COLO668 (cell line): ENCODE data around the gene RASAL3.

Experiments
- DNase-seq: peaks from one replicate; lab custom pipeline; 2025; ENCODE audit not compliant: unreplicated experiment; lab: John Stamatoyannopoulos, UW

The RASAL3 gene

DNA sequence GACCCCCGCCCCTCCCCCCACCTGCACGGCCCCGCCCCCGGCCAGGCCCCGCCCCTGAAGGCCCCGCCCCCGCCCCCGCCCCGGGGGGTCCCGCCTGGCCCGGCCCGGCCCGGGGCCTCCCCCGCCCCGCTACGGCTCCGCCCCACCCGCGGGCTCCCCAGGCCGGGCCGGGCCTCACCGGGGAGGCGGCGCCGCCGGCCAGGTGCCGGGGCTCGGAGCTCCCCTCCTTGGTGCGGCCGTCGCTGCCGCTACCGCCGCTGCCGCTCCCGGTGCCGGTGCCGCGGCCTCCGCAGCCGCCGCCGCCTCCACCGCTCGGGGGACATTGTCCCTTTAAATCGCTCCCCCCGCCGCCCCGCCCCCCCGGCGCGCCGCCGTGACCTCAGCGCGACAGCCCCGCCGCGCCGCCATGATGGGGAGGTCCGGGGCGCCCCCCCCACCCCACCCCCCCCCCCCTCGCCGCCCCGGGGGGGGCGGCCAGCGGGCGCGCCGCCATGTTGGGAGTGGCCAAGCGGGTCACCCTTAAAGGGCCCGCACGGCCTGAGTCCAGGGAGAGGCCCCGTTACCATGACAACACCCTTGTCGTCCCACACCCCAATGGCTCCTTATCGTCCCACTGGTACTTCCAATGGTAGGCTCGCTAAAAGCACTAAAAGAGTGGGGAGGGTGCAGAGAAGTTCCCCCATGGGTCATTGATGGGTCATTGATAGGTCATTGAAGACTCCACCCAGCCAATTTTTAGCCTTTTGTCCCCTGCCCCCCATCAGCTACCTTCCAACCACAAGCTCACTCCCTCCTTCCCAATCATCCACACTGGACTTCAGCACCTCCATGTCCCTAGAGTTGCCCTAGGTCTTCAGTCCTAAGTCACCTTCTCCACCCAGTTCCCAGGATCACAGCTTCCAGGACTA lies 14.5 kb downstream of the RASAL3 start, which contains the start of gene WIZ:
TSS of gene WIZ (minus strand) at position 337 of the 908 bp plus-strand sequence. CDS start 1,649 bp downstream, outside the sequence.
- DNase-seq, result peak; percentile 73

DNA sequence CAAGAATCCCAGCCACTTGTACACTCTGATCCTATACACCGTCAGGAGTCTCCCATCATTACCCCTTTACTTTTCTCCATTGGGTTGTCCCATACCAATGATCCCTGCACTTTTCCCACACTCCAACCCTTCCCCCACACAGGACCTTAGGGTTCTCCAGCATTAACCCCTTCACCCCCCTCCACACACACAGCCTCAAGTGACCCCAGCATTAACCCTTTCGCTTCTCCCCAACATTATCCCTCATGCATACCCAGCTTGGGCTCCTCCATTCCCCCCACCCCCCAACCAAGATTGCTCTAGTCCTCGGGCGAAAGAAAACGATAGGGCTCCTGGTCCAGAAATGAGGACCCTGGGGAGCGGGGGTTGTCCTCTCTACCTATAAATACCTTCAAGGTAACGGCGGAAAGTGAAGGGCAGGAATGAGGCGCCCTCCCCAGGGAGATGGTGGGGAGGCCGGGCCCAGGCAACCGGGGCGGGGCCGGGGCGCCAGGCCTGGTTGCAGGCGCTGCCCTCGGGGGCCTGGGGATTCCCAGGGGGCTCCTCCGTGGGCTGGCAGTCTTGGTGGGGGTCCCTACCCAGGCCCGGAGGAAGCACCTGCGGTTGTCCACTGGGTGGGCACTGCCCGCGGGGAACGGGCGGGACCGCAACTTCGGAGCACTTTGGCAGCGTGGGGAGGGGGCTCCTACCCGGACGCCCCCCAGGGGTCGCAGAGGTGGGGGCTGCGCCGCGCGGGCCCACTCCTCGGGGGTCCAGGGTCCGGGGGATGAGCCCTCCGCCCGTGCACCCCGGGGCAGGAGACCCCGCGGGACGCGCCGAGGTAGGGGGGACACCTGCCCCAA lies 15.3 kb downstream of the RASAL3 start:
- DNase-seq, result no peak

DNA sequence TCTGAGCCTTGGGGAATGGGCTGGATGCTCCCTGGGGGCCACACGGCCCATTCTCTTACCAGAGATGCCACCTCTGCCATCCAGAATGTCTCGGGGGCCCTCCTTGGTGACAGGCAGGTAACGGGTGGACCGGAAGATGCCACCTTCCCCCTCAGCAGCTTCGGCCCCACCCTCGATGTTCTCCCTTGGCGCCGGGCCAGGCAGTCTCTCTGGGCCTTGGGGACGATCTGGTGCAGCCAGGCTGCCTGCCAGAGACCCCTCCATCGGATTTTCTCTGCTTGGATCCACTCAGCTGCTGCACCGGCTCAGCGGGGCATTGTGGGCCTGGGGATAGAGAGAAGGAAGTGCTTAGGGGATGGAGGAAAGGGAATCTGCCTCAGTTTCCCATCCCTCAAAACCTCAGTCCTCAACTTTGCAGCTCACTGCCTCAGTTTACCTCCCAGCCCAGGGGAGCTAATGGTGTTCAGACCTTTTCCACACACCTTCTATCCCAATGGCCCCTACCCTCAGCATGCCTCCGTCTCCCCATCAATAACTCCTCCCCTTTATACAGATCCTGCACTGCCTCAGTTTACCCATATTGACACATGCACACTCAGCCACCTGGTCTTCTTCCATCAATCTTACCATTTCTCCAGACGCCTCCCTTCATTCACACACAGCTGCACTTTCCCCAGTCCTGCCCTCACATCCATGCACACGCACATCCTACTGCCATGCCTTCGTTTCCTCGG lies 16.1 kb downstream of the RASAL3 start:
- no peak for DNase-seq

DNA sequence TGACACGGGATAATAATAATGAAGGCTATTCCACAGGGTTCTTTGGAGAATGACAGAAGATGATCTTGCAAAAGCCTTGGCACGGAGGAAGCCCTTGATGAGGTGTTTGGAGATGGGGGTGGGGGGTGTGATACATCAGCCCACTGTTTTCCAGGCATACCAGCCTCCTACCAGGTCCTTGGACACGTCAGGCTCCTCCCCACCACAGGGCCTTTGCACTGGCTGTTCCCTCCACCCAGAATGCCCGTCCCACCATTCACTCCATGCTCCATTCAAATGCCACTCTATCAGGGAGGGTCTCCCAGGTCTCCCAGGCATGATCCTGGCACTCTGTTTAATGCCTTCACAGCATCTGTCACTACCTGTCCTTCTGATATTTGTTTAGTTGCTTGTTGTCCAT lies 17.3 kb downstream of the RASAL3 start:
- DNase-seq, result no peak

DNA sequence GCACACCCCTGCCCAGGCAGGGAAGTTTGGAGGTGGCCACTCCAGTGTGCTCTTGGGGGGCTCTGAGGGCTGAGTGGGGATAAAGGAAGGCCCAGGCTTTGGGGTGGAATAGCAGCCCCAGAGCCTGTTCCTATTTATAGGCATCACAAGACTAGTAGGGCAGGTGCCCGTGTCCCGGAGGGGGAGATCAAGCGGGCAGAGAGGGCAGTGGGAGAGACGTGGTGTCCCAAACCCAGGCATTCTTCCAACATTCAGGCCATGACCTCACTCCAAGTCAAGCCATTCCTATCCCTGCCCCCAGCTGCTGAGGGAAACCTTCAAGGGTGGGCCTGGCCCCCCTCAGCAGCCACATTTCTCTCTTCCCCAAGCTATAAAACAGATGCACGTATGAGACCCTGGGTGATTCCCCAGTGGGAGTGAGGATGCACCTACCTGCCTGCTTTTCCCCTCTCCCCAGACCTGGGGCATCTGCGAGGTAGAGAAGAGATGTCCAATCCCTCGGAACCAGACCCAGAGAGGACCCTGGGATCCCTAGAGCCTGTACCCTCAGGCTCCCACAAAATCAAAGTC lies 18.5 kb downstream of the RASAL3 start:
- DNase-seq, result no peak

DNA sequence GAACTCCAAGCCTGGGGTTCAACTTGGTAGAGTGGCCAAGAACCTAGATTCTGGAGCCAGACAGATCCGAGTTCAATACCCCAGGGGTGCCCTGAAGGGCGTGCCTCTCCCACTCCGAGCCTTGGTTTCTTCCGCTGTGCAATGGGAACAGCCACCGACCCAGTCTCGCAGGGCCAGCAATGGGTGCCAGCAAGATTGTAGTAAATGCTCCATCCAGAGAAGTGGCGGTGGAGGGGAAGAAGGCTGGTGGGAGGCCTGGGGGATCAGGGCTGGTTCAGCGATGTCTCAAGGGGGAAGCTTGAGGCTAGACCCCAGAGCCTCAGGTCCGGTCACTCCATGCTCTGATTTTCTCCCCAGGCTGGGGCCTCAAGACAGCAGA lies 19.1 kb downstream of the RASAL3 start:
- DNase-seq, result no peak

DNA sequence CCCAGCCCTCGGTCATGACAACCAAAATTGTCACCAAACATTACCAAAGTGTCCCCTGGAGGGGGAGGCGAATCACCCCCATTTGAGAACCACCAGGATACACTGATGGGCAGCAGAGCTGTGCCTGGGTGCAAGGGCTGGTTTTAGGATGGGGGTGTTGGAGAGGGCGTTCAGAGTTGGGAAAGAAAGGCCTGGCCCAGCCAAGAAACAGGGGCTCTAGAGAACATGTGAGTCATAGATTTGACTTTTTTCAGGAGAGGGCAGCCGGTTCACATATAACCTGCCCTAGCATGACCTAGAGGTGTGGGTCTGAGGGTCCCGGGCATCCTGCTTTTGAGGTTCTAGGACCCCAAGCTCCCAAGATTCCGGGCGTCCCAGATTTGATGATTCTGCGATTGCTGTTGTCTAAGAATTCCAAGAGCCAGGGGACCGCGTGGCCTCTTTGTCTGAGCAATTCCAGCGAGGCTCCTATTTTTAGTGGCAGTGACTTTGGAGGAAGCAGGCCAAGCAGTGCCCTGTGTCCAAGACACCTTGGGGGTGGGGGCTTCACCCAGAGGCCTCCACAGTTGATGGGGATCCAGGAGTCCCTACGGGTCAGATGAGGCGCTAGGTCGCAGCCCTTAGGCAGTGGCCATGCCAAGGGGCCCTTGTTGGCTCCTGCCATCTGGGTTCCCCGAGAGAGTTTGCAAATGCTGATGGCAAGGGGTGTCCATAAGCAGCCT lies 19.7 kb downstream of the RASAL3 start:
- no peak for DNase-seq

DNA sequence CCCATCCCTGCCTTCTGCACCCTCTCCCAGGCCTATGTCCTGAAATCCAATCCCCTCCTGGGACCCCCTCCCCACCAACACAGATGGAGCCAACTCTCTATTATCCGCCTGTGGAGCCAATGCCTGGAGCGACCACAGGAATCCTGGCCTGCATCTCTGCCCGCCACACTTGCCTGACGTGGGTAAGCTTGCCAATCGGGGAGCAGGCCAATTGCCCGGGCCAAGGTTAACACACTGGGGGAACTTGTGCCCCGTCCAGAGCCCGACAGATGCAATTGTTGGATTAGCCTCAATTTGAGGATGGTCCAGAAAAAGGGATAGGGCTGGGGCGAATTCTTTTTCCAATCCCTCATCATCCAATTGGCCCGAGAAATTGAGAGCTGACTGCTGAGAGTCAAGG lies 20.5 kb downstream of the RASAL3 start:
- DNase-seq, result no peak

DNA sequence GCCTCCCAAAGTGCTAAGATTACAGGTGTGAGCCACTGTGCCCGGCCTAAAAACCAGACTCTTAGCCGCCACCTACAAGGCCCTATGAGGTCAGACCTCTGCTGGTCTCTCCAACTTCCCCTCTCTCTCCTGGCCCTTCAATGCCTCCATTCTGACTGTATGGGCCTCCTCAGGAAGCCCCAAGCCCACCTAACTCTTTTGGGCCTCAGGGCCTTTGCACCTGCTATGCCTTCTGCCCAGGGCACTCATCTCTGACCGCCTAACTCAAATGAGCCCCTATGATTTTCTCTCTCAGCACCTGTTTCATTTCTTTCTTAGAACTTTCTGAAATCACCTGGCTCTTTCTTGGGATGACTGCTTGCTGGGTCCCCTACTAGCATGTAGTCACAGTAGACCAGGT lies 21.0 kb downstream of the RASAL3 start:
- no peak for DNase-seq

DNA sequence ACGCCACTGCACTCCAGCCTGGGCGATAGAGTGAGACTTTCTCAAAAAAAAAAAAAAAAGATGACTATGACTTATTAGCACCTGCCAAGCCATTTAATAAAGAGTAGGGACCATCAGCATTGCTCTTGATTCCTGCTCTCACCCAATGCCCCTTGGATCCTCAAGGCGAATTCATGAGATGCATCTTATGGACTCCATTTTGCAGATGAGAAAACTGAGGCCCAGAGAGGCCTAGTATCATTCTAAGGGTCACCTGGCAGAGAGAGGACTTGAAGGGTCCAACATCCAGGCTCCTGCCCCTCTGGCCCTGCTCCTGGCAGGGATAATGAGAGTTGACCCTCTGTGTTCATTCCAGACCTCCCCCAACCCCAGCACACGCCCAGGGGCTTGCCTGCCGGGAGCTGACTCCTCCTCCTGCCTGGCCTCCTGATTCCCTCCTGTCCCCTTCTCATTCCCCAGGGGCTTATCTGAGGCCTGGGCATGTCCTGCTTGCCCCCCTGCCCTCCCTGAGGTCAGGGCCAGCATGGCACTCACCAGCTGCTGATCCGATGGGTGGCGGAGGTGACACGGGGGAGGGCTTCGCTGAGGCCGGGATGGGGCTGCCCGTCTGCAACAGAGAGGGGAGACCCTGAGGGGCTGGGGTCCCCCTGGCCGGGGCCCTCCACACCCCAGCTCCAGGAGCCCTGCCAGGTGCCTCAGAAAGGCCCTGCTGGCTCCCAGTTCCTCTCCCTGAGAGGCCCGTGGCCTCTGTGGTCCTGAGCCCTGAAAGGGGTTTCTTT lies 22.0 kb downstream of the RASAL3 start:
- DNase-seq, result no peak

DNA sequence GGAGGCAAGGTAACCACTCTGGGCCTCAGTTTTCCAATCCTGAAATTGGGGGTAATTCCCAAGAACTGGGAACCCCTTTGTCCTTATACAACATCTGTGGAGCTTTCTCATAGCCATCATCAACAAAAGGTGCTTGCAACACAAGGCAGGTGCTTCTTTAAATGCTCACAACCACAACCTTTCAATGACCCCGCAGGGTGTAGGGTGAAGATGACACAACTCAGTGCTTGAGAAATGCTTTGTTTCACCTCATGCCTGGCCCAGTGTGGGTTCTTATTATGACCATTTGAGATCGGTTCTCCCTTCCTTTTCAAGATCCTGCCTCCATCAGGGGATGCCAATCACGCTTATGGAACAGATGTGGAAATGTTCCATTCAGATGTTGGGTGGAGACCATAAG lies 23.0 kb downstream of the RASAL3 start:
- DNase-seq, result no peak

DNA sequence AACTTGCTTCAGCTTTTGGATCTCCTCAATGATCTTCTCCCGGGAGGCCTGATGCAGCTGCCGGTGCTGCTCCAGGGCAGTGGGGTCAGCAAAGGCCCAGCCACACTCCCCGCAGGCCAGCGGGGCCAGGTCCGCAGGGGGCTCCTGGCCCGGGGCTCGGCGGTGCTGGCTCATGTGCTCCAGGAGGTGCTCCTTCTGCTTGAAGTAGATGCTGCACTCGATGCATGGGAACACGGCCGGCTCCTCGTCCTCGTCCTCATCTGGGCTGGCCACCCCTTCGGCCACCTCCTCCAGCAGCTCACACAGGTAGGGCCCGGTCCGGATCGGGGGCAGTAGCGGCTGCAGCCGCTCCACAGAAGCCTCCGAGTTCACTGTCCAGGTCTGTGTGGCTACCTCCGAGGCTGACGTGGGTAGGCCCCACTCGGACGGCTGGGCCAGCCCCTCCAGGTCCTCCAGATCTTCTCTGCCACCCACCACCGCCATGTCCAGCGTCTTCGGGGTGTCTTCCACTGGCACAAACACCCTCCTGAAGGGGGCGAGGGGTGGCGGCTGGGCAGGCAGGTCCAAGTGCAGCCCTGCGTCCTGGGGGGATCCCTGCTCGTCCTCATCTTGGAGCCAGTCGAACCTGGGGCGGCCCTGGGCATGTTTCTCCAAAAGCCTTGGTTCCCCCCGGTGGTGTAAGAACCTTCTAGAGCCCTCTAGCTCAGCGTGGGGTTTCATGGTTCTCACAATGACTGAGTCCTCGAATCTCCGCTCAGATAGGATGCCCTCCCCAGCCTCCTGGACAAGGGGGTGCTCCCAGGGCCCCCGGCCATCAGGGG lies 24.3 kb downstream of the RASAL3 start:
- no peak for DNase-seq

DNA sequence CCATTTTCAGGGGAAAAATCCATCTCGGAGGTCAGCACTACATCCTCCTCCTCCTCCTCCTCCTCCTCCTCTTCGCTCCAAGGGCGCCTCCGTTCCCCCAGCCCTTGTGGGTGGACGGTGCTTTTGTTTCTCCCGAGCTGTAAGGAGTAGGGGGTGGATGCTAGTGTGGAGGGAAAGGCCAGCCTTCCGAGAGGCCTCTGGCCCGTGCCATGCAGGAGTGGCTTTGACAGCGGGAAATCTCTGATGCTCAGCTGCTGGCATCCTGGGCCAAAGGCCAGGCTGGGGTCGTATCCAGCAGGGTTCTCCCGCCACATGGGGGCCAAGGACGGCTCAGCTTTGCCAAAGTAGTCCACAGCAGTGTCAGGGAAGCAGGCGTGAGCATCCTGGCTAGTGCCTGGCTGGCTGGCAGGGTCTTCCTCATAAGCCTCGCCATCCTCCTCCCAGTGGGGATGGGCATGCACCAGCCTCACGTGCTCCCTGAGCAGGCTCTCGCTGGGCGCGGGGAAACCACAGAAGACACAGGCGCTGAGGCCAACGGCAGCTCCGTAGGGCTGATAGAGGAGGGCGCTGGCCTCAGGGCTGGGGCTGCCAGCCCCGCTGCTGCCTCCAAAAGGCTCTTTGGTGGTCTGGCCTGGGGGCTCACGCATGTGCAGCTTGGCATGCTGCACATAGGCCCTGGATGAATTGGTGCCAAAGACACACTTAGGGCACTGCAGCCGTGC lies 25.1 kb downstream of the RASAL3 start:
- no peak for DNase-seq

DNA sequence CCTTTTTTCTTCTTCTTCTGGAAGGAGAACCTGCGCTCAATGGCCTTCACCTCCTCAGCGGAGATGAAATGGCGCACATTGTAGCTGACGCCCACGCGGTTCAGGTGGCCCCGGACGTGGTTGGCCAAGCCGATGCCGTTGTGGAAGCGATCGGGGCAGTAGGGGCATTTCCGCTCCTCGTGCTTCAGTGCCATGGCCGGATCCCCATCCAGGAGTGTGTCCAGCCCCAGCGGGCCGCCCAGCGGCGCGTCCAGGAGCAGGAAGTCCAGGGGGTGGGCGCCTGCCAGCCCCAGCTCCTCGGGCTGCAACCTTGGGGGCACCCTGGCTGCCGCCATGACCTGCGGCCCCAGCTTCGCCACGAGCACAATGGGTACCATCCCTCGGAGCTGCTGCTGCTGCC lies 25.8 kb downstream of the RASAL3 start:
- no peak for DNase-seq

DNA sequence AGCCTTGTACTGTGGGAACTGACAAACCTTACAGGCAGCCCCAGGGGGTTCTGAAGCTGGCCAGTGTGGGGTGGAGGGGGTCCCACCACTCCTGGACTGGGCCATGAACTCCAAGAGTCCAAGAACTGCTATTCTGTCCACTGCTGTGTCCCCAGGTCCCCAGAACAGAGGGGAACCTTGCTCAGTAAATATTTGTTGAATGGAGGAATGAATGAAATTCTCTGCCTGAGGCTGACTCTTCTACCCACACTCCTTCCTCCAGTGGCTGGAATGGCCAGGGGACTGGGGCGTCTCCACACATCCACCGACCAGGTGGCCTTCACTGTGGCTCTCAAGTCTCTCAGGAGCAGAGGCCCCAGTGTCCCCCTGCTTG lies 26.2 kb downstream of the RASAL3 start:
- DNase-seq, result no peak

DNA sequence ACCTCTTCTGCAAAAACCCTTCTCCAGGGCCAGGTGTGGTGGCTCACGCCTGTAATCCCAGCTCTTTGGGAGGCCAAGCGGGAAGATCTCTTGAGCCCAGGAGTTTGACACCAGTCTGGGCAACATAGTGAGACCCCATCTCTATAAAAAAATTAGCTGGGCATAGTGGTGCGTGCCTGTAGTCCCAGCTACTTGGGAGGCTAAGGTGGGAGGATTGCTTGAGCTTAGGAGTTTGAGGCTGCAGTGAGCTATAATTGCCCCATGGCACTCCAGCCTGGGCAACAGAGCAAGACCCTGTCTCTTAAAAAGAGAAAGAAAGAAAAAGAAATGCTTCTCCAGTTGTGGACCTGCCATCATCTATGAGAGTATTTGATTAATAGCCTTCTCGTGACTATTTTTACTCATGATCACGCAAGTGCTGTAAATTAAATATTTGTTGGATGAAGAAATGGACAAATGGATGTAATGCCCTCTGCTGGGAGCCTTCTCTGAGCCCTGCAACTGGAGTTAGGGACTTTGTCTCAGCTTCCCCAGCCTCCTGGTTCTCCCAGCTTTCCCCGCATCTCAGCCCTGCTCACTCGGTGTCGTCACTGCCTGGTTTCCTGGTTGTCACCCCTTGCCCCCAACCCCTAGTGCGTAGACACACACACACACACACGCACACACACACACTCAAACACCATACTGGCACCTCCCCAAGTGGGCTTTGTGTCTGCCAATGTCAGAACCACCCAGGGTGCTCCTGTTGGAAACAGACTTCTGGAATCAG lies 26.8 kb downstream of the RASAL3 start:
- no peak for DNase-seq

DNA sequence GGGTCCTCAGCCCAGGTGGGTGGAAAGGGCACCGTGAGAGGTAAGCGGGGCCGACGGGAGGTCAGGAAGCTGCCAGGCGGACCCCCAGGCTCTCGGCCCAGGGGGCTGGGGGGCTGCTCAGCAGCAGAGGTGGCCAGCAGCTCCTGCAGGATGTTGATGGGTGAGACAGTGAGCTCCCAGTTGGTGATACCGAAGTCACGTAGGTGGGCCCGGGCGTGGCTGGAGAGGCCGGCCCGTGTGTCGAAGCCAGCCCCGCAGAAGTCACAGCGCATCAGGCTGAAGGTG lies 27.6 kb downstream of the RASAL3 start:
- DNase-seq, result no peak
